KBM-7 (cell line): Measurements from ENCODE around the gene MAP3K7.

ENCODE experiments used
- DNase-seq: peaks from one replicate; pipeline ENCODE4 v3.0.0-alpha.2; 2015
- in situ Hi-C: fragments of 300-500 bp; cut with MboI; formaldehyde crosslinking; loops from 2 replicates; pipeline ENCODE4 v1.14.3; 2020; ENCODE audit warnings: low sequenced_read_pairs, low pct_unique_long_range_greater_than_20kb, mixed read lengths

MAP3K7 gene

GRCh38 chr6:90468080-90468479 is 118.8 kb downstream of the MAP3K7 start:
- no peak for DNase-seq
- in situ Hi-C loops = no loop called here

GRCh38 chr6:90467546-90467945 is 119.3 kb downstream of the MAP3K7 start:
- DNase-seq = no peak
- in situ Hi-C loops = no loop called here

GRCh38 chr6:90466154-90466940 is 120.5 kb downstream of the MAP3K7 start:
- DNase-seq = no peak
- in situ Hi-C loops = no loop called here

- in situ Hi-C loops = no loop called here
- DNase-seq = no peak
Measured at GRCh38 chr6:90465686-90466085, 121.2 kb downstream of the MAP3K7 start.

- in situ Hi-C loops = no loop called here
- no peak for DNase-seq
Measured at GRCh38 chr6:90464507-90464906, 122.4 kb downstream of the MAP3K7 start.

- no peak for DNase-seq
- in situ Hi-C loops = no loop called here
Measured at GRCh38 chr6:90463874-90464273, 123.0 kb downstream of the MAP3K7 start.
